HG02943 (cell line): Measurements from ENCODE around the gene DNMT1.

Experiments used
- ATAC-seq: cut with Tn5 transposase; IDR thresholded peaks from one replicate; pipeline ENCODE4 v1.9.1; 2021; ENCODE audit warnings: mild to moderate bottlenecking, low read depth, moderate library complexity; ENCODE audit not compliant: unreplicated experiment

The DNMT1 gene

DNA sequence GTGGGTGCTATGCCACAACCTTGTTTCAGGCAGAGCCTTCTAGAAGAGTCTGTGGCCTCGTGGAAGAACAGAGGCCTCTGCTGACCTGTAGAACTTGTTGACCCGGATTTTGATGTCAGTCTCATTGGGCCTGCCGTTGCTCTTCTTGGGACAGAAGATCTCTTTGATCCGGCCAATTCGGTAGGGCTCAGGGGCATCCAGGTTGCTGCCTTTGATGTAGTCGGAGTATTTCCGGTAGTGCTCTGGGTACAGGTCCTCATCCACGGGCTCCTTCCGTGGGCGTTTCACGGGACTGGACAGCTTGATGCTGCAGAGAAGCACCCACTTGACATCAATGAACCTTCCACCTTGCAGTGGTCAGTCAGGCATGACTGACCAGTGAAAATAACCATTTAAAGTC lies 51.1 kb downstream of the DNMT1 start:
- ATAC-seq, result no peak

DNA sequence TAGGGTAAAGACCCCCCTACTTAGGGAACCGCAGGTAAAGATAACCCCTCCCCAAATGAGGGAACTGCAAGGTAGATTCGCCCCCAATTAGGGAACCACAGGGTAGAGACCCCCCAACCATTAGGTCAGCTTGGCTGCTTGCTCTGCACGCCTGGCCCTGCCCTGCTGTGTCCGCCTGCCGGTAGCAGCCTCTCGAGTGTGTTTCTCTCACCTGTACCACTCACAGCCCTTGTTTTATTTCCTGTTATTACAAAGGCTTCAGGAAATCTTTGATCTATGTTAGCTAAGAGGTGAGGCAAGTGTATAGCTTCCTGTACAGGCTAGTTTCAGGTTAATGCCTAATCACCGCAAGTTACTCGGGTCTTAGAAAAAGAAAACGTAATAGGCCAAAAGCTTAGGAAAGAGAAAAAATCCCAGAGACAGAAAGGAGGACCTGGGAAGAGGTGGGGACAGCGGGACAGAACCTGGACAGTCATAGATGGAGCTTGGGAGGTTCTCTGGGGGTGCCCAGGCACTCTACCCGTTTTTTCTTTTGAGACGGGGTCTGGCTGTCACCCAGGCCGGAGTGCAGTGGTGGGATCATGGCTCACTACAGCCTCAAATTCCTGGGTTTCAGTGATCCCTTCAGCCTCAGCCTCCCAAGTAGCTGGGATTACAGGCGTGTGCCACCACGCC lies 51.9 kb downstream of the DNMT1 start:
- no peak for ATAC-seq

GRCh38 chr19:10141973-10142372 lies 52.8 kb downstream of the DNMT1 start:
- ATAC-seq, result no peak

- ATAC-seq, result no peak
Observed at GRCh38 chr19:10141479-10141878, 53.3 kb downstream of the DNMT1 start.

DNA sequence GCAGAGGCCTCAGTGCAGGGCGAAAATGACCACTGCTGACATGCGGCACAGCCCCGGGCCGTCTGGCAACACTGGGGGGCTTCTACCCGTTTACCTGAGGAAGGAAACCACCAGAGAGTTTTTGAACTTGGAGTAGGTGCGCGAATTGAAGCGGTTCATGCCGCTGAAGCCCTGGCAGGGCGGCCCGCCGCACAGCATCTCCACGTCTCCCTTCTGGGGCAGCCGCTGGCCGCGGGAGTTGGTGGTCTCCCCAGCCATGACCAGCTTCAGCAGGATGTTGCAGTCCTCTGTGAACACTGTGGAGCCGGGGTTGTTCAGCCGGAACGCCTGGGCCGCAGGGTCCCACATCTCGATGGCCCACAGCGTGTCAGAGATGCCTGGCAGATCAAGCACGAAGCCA lies 54.8 kb downstream of the DNMT1 start:
- ATAC-seq, result no peak

GRCh38 chr19:10138879-10139795 lies 55.6 kb downstream of the DNMT1 start:
- no peak for ATAC-seq

GRCh38 chr19:10137751-10138682 lies 56.7 kb downstream of the DNMT1 start:
- ATAC-seq, result no peak

DNA sequence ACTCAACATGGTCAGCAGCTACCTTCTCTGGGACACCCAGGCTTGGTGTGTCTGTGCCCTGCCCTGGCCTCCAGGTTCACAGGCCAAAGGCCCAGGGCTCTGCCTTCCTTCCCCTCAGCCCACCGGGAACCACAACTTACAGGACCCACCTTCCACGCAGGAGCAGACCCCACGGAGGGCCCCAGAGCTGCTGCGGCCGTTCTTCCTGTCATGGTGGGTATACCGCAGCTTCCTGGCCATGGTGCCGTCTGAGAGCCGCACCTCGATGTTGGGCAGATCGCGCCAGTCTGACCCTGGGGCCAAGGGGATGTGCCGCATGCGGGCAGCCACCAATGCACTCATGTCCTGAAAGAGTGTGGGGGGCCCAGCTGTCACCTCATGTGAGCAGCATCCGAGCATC lies 57.8 kb downstream of the DNMT1 start:
- ATAC-seq, result no peak

DNA sequence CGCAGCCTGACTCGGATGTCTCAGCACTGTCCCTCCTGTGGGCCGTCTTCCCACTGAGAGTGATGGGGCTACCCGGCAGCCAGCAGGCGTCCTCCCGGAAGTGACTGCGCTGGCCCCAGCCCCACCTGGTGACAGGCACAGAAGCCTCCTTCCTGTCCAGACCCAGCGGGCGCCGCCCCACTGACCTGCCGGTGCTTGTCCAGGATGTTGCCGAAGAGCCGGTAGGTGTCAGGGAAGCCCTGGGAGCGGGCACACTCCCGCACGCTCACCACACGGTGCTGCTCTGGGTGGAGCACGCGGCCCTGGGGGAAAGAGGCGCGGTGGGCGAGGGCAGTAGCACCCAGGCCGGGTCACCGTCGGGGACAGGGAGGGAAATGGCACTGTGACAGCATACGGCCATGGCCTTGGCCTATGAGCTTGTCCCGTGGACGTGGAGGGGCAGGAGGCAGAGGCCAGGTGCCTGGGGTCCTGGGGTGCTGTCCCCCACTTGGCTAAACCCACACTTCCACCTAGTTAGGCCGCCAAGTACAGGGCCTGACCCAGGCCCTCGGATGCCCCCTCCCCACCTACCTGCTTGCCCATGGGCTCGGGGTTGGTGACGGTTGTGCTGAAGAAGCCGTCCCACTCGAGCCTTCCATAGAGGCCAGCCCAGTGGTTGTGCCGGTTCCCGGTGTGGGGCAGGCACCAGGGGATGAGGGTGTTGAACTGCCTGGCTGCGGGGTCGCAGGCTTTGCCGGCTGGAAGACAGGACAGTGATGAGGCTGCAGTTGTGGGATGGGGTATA lies 59.0 kb downstream of the DNMT1 start:
- no peak for ATAC-seq

- no peak for ATAC-seq
Observed at GRCh38 chr19:10134040-10134439, 60.7 kb downstream of the DNMT1 start.

- ATAC-seq, result no peak
Observed at GRCh38 chr19:10133596-10133995, 61.2 kb downstream of the DNMT1 start.

DNA sequence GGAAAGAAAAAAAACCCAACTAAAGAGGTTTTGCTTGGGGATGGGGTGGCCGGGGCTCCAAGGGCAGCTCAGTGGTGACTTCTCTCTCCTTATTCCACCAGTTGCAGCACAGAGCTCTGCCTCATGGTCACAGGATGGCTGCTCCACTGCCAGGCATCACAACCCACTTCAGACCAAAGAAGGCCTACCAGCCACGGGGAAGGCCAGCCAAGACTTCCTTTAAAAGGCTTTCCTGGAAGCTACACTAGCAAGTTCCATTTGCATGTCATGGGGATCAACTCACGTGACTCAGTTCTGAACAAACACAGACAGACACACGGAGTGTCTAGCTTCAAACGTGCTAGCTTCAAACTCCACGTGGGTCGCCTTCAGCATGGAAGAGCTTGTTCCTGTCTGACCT lies 61.8 kb downstream of the DNMT1 start:
- ATAC-seq, result no peak

- ATAC-seq, result no peak
Observed at GRCh38 chr19:10126213-10126639, 68.5 kb downstream of the DNMT1 start.

DNA sequence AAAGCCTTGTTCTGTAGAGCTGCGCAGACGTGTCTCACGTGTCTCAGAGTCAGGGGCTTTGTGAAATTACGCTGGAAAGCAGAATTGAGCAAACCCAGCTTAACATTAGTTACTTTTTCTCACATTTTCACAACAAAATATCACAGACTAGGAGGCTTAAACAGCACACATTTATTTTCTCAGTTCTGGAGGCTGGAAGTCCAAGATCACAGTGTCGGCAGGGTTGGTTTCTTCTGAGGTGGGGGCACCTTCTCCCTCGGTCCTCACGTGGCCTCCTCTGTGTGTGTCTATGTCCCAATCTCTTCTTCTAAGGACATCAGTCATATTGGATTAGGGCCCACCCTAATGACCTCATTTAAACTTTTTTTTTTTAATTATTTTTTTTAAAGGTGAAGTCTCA lies 70.3 kb downstream of the DNMT1 start:
- no peak for ATAC-seq

DNA sequence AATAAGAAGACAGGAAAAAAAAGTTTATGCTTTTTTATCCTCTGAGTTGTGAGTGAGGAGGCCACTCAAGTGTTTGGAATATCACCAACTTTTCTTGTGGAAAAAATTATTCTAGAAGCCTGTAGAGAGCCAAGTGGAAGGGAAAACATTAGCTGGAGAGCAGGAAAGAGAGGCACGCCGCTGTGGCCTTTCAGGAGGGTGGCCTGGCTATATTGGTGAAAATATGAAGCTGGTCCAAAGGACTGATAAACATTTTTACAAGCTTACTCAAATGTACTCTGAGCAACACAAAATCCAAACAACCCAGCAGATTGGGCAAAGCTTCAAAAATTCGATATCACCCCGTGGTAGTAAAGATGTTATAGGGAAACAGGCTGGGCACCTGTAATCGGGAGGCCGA lies 72.7 kb downstream of the DNMT1 start:
- ATAC-seq, result no peak

GRCh38 chr19:10120538-10121189 lies 74.1 kb downstream of the DNMT1 start:
- no peak for ATAC-seq

- ATAC-seq, result no peak
Observed at GRCh38 chr19:10118960-10119359, 75.8 kb downstream of the DNMT1 start.

DNA sequence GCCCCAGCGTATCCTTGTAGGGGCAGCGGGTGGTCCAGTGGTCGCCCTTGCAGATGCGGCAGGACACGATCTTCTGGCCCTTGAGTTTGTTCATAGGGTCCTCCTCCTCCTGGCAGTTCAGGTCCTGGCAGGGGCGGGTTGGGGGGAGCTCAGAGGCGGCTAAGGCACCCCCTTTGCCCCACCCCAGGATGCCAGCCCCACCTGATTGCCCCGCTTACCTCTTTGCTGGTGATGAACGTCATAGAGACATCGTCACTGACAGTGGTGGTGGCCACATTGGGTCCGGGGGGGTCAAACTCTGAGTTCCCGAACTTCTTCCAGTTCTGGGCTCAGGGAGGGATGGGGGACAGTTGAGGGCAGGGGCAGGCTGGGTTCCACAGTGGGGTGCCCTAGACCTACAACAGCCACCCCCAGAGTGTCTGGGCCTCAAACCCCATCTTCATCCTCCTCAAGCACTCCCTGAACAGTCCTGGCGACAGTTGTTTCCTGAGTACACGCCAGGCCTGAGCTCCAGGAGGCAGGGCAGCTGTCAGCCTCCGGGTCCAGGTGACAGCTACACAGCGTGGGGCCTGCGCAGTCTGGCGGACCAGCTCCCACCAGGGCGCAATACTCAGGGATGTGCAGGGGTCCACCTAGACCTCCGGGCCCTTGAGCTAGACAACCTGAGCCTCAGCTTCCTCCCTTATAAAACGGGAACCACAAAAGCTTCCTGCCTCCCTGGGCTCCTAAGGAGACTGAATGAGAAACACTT lies 77.7 kb downstream of the DNMT1 start:
- no peak for ATAC-seq
